ENCODE data around the gene ETV7.

The ETV7 gene

DNA sequence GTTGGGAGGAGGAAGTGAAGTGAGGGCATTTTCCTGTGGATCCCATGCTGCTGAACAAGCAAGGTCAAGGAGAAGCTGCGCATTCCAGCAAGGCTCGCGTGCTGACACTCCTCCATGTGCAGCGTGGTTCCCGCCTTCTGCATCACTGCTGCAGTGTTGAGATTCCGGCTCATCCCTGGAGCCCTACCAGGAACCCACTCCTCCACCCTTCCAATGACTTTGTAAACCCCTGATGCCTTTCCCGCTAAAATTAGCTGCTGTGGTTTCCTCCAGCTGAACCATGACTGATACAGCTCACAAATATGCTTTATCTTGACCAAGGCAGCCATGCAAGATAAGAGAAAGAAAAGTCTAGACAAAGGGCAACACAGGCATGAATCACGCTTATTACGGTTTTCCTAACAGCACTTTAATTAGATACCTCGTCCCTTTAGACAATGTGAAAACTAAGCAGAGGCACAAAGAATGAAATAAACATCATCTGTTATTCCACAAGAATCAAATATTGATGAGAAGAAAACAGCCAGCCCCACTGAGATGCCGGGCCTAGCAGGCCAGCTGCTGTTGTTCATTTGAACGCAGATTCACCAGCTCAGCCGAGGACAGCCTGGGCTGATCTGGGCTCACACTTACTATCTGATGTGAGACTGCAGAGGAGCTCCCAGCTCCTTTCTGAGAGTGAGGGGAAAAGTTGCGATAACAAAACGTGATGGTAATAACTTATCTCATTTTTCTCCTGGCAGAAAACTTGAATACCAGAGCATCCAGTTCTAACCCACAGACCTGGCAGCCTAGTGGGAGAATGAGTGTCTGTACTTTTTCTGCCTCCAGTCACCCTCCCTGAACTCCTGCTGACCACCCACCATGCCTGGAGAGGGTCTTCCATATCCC is 36.5 kb downstream of the ETV7 start:
- no peaks in the 10 kb centered on the region for H3K36me3 ChIP-seq (ENCODE audit: control insufficient read depth, insufficient read depth, low read length)
- no peaks in the 10 kb centered on the region for H3K27me3 ChIP-seq (ENCODE audit: control insufficient read depth, insufficient read depth, low read length)
- H3K4me1 ChIP-seq (ENCODE audit: control insufficient read depth, insufficient read depth, low read length), result no peaks in the 10 kb centered on the region
- H3K9me3 ChIP-seq (ENCODE audit: control insufficient read depth, insufficient read depth, low read length), result no peaks in the 10 kb centered on the region
- no peak overlapping the region for H3K4me3 ChIP-seq (ENCODE audit: low read depth, low read length)
- H3K9ac ChIP-seq (ENCODE audit: low read depth, low read length), result no peak overlapping the region
- no peak overlapping the region for H3K27ac ChIP-seq (ENCODE audit: low read depth, low read length)

DNA sequence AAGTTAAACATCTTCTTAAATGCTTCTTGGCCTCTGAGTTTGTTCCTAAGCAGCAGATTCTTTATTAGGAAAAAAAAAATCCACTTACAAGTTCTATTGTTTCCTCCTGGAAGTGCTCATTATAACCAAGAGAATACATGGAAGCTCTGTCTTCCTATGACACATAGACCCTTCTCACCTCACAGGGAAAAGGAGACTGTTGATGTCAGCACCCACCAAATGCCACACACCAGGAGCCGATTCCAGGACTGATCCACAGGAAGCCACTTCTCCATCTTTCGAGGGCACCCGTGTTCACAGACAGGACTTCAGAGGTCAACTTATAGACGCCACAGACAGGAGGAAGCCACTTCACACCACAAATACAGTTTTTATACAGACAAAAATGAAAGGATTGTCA is 37.4 kb downstream of the ETV7 start:
- Histone ChIP-seq H3K4me1 (ENCODE audit: control insufficient read depth, insufficient read depth, low read length) (no peaks in the 10 kb centered on the region), H3K27ac (ENCODE audit: low read depth, low read length) (no peak overlapping the region), H3K27me3 (ENCODE audit: control insufficient read depth, insufficient read depth, low read length) (no peaks in the 10 kb centered on the region), H3K36me3 (ENCODE audit: control insufficient read depth, insufficient read depth, low read length) (no peaks in the 10 kb centered on the region), H3K4me3 (ENCODE audit: low read depth, low read length) (no peak overlapping the region), H3K9ac (ENCODE audit: low read depth, low read length) (no peak overlapping the region), H3K9me3 (ENCODE audit: control insufficient read depth, insufficient read depth, low read length) (no peaks in the 10 kb centered on the region)

- Histone ChIP-seq H3K4me1 (ENCODE audit: control insufficient read depth, insufficient read depth, low read length) (no peaks in the 10 kb centered on the region), H3K9ac (ENCODE audit: low read depth, low read length) (no peak overlapping the region), H3K36me3 (ENCODE audit: control insufficient read depth, insufficient read depth, low read length) (no peaks in the 10 kb centered on the region), H3K27ac (ENCODE audit: low read depth, low read length) (no peak overlapping the region), H3K9me3 (ENCODE audit: control insufficient read depth, insufficient read depth, low read length) (no peaks in the 10 kb centered on the region), H3K27me3 (ENCODE audit: control insufficient read depth, insufficient read depth, low read length) (no peaks in the 10 kb centered on the region), H3K4me3 (ENCODE audit: low read depth, low read length) (no peak overlapping the region)
Observed at GRCh38 chr6:36349240-36349639, 38.2 kb downstream of the ETV7 start.

GRCh38 chr6:36347621-36348020 is 39.8 kb downstream of the ETV7 start:
- no peak overlapping the region for H3K27ac ChIP-seq (ENCODE audit: low read depth, low read length)
- no peak overlapping the region for H3K4me3 ChIP-seq (ENCODE audit: low read depth, low read length)
- H3K27me3 ChIP-seq (ENCODE audit: control insufficient read depth, insufficient read depth, low read length), result no peaks in the 10 kb centered on the region
- H3K4me1 ChIP-seq (ENCODE audit: control insufficient read depth, insufficient read depth, low read length), result no peaks in the 10 kb centered on the region
- no peaks in the 10 kb centered on the region for H3K9me3 ChIP-seq (ENCODE audit: control insufficient read depth, insufficient read depth, low read length)
- H3K36me3 ChIP-seq (ENCODE audit: control insufficient read depth, insufficient read depth, low read length), result no peaks in the 10 kb centered on the region
- no peak overlapping the region for H3K9ac ChIP-seq (ENCODE audit: low read depth, low read length)

DNA sequence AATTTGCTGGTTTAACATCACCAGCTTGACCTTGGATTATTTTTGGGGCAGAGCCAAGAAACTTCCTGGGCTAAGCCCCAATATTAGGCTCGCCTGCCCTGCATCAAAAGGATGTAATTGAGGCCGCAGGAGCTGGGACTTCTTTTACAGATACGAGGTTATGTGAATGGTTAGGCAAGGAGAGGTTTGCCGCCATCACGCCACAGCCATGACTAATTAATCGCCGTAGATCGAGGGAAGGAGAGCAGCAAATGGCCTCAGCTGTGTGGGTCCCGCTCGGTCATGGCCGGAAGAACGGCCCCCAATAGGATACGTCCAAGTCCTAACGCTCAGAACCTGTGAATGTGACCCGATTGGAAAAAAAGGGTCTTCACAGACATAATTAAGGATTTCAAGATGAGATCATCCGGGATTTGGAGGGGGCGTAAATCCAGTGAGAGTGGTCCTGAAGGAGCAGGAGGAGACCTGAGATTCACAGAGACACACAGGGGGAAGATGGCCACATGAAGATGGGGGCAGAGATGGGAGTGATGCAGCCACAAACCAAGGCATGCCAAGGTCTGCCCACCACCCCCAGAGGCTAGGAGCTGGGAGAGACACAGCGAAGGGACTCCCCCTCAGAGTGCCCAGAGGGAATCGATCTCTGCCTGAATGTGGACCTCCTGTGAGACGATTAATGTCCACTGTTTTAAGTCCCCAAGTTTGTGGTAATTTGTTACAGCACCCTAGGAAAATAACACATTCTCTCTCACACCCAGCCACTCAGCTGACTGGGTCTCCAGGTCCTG is 40.8 kb downstream of the ETV7 start:
- no peaks in the 10 kb centered on the region for H3K27me3 ChIP-seq (ENCODE audit: control insufficient read depth, insufficient read depth, low read length)
- no peaks in the 10 kb centered on the region for H3K36me3 ChIP-seq (ENCODE audit: control insufficient read depth, insufficient read depth, low read length)
- H3K4me3 ChIP-seq (ENCODE audit: low read depth, low read length), result no peak overlapping the region
- no peaks in the 10 kb centered on the region for H3K4me1 ChIP-seq (ENCODE audit: control insufficient read depth, insufficient read depth, low read length)
- no peaks in the 10 kb centered on the region for H3K9me3 ChIP-seq (ENCODE audit: control insufficient read depth, insufficient read depth, low read length)
- H3K9ac ChIP-seq (ENCODE audit: low read depth, low read length), result no peak overlapping the region
- H3K27ac ChIP-seq (ENCODE audit: low read depth, low read length), result no peak overlapping the region

- Histone ChIP-seq H3K9ac (ENCODE audit: low read depth, low read length) (no peak overlapping the region), H3K27me3 (ENCODE audit: control insufficient read depth, insufficient read depth, low read length) (peaks cover under 1% of the 10 kb centered on the region; the same call in 1 of the 2 replicates)
Observed at GRCh38 chr6:36345681-36346466, 41.6 kb downstream of the ETV7 start.

GRCh38 chr6:36343109-36343680 is 44.3 kb downstream of the ETV7 start:
- peaks cover 18% of the 10 kb centered on the region for H3K27me3 ChIP-seq (ENCODE audit: control insufficient read depth, insufficient read depth, low read length)
- no peaks in the 10 kb centered on the region for H3K9me3 ChIP-seq (ENCODE audit: control insufficient read depth, insufficient read depth, low read length)
- no peak overlapping the region for H3K27ac ChIP-seq (ENCODE audit: low read depth, low read length)
- no peaks in the 10 kb centered on the region for H3K36me3 ChIP-seq (ENCODE audit: control insufficient read depth, insufficient read depth, low read length)
- peaks cover 8% of the 10 kb centered on the region; the same call in 1 of the 2 replicates for H3K4me1 ChIP-seq (ENCODE audit: control insufficient read depth, insufficient read depth, low read length)
- no peak overlapping the region for H3K4me3 ChIP-seq (ENCODE audit: low read depth, low read length)
- H3K9ac ChIP-seq (ENCODE audit: low read depth, low read length), result no peak overlapping the region

More at GRCh38 chr6:36345681-36346466, 41.6 kb downstream of the ETV7 start:
- Histone ChIP-seq H3K4me1 (ENCODE audit: control insufficient read depth, insufficient read depth, low read length) (peaks cover under 1% of the 10 kb centered on the region; the same call in 1 of the 2 replicates), H3K36me3 (ENCODE audit: control insufficient read depth, insufficient read depth, low read length) (no peaks in the 10 kb centered on the region), H3K9me3 (ENCODE audit: control insufficient read depth, insufficient read depth, low read length) (no peaks in the 10 kb centered on the region), H3K27ac (ENCODE audit: low read depth, low read length) (no peak overlapping the region), H3K4me3 (ENCODE audit: low read depth, low read length) (no peak overlapping the region)

GRCh38 chr6:36340618-36341454 is 46.6 kb downstream of the ETV7 start:
- Histone ChIP-seq H3K9ac (ENCODE audit: low read depth, low read length) (0 out of 2 replicates have a peak overlapping the region, but pooled peaks have one; percentile 26), H3K27ac (ENCODE audit: low read depth, low read length) (no peak overlapping the region), H3K4me3 (ENCODE audit: low read depth, low read length) (peak overlapping the region; percentile 54)

GRCh38 chr6:36340306-36340617 is 47.2 kb downstream of the ETV7 start:
- Histone ChIP-seq H3K4me1 (ENCODE audit: control insufficient read depth, insufficient read depth, low read length) (peaks cover 8% of the 10 kb centered on the region; the same call in 1 of the 2 replicates), H3K4me3 (ENCODE audit: low read depth, low read length) (peak overlapping the region; percentile 54), H3K9me3 (ENCODE audit: control insufficient read depth, insufficient read depth, low read length) (no peaks in the 10 kb centered on the region), H3K27me3 (ENCODE audit: control insufficient read depth, insufficient read depth, low read length) (peaks cover 18% of the 10 kb centered on the region), H3K27ac (ENCODE audit: low read depth, low read length) (no peak overlapping the region), H3K9ac (ENCODE audit: low read depth, low read length) (no peak overlapping the region), H3K36me3 (ENCODE audit: control insufficient read depth, insufficient read depth, low read length) (no peaks in the 10 kb centered on the region)

More at GRCh38 chr6:36340618-36341454, 46.6 kb downstream of the ETV7 start:
- H3K27me3 ChIP-seq (ENCODE audit: control insufficient read depth, insufficient read depth, low read length), result peaks cover 18% of the 10 kb centered on the region
- H3K9me3 ChIP-seq (ENCODE audit: control insufficient read depth, insufficient read depth, low read length), result no peaks in the 10 kb centered on the region
- peaks cover 8% of the 10 kb centered on the region; the same call in 1 of the 2 replicates for H3K4me1 ChIP-seq (ENCODE audit: control insufficient read depth, insufficient read depth, low read length)
- H3K36me3 ChIP-seq (ENCODE audit: control insufficient read depth, insufficient read depth, low read length), result no peaks in the 10 kb centered on the region

GRCh38 chr6:36339146-36339545 is 48.3 kb downstream of the ETV7 start:
- Histone ChIP-seq H3K9me3 (ENCODE audit: control insufficient read depth, insufficient read depth, low read length) (no peaks in the 10 kb centered on the region), H3K27ac (ENCODE audit: low read depth, low read length) (no peak overlapping the region), H3K9ac (ENCODE audit: low read depth, low read length) (no peak overlapping the region), H3K27me3 (ENCODE audit: control insufficient read depth, insufficient read depth, low read length) (peaks cover 18% of the 10 kb centered on the region), H3K4me1 (ENCODE audit: control insufficient read depth, insufficient read depth, low read length) (peaks cover 8% of the 10 kb centered on the region; the same call in 1 of the 2 replicates), H3K36me3 (ENCODE audit: control insufficient read depth, insufficient read depth, low read length) (no peaks in the 10 kb centered on the region), H3K4me3 (ENCODE audit: low read depth, low read length) (no peak overlapping the region)

All from HUES48 (cell line).